HG03565 (cell line): Measurements from ENCODE around the gene OGFOD3.
"Not testable (repeated sequence)": the region's sequence is repeated elsewhere in the genome, so short reads cannot be mapped to it uniquely, and the experiment has no call there.

Experiments used
- ATAC-seq: cut with Tn5 transposase; IDR thresholded peaks from one replicate; pipeline ENCODE4 v1.9.1; 2021; ENCODE audit warnings: mild to moderate bottlenecking, moderate library complexity; ENCODE audit not compliant: unreplicated experiment

The OGFOD3 gene

GRCh38 chr17:82418001-82418986 lies at the start of gene OGFOD3, which contains the start of gene HEXD:
Gene OGFOD3 (minus strand): TSS chr17:82418586. CDS start chr17:82418485, 101 bp downstream.
Gene HEXD (plus strand): TSS chr17:82418347. CDS start chr17:82419800, 1,453 bp downstream.
- ATAC-seq: peak; percentile 74

GRCh38 chr17:82465023-82465603 lies 46.7 kb upstream of the OGFOD3 start:
- no peak for ATAC-seq

- ATAC-seq: no peak
These were observed 46.2 kb upstream of the OGFOD3 start for GRCh38 chr17:82464567-82464929.

- ATAC-seq: no peak
These were observed 45.7 kb upstream of the OGFOD3 start for GRCh38 chr17:82463925-82464566.

- no peak for ATAC-seq
These were observed 45.0 kb upstream of the OGFOD3 start for GRCh38 chr17:82463391-82463790.

GRCh38 chr17:82461827-82462524 lies 43.6 kb upstream of the OGFOD3 start:
- ATAC-seq: no peak

GRCh38 chr17:82459936-82460335 lies 41.5 kb upstream of the OGFOD3 start:
- ATAC-seq: not testable (repeated sequence)

- no peak for ATAC-seq
These were observed 40.6 kb upstream of the OGFOD3 start for GRCh38 chr17:82458885-82459424.

GRCh38 chr17:82458179-82458884 lies 39.9 kb upstream of the OGFOD3 start, which contains the start of gene NARF:
Gene NARF (plus strand): TSS chr17:82458741. CDS start chr17:82458804, 63 bp downstream.
- ATAC-seq: peak; percentile 84

- no peak for ATAC-seq
These were observed 39.5 kb upstream of the OGFOD3 start for GRCh38 chr17:82457929-82458178.

GRCh38 chr17:82457073-82457928 lies 38.9 kb upstream of the OGFOD3 start:
- ATAC-seq: no peak

GRCh38 chr17:82453706-82454105 lies 35.3 kb upstream of the OGFOD3 start:
- ATAC-seq: not testable (repeated sequence)

GRCh38 chr17:82453151-82453550 lies 34.8 kb upstream of the OGFOD3 start:
- ATAC-seq: not testable (repeated sequence)

- no peak for ATAC-seq
These were observed 33.8 kb upstream of the OGFOD3 start for GRCh38 chr17:82452162-82452561.

GRCh38 chr17:82450357-82451106 lies 32.1 kb upstream of the OGFOD3 start, which contains the start of gene CYBC1:
Gene CYBC1 (minus strand): TSS chr17:82450752. CDS start chr17:82449254, 1,498 bp downstream.
- peak; percentile 49 for ATAC-seq

- no peak for ATAC-seq
These were observed 31.5 kb upstream of the OGFOD3 start for GRCh38 chr17:82449883-82450356.

- peak; percentile 35 for ATAC-seq
These were observed 30.9 kb upstream of the OGFOD3 start for GRCh38 chr17:82449131-82449882.
